Adipose tissue (tissue), 3 donors: ENCODE data around the gene CCNYL1. TPM values are rescaled to one million over a fixed set of nuclear protein-coding genes. Genes with fewer than 3 reads are reported as not detected.

Experiments
- polyA plus RNA-seq, 3 donors: library from polyadenylated mRNA; stranded (reverse); fragments of 200-250 nt; gene quantifications; one replicate each; pipeline ENCODE4 v1.2.3, GENCODE V29; 2013
- donor health status: healthy with polysubstance abuse.
- donor health status: Bipolar disorder and iron deficiency.
- donor health status: healthy.

CCNYL1 gene
- polyA plus RNA-seq, 3 donors = 6.9 to 11.9 (median 11.2) TPM

Other genes with a start within 250 kb of the CCNYL1 start
- gene CREB1, start 181.7 kb upstream of the CCNYL1 start, polyA plus RNA-seq = 10 to 100 TPM in 2 of 3 donors, 1 to 10 TPM in 1; 5.8 to 11.7 (median 10.8) TPM
- 10 to 100 TPM in 2 of 3 donors, 1 to 10 TPM in 1; 6.8 to 19.1 (median 10.9) TPM for gene METTL21A, start 86.2 kb upstream of the CCNYL1 start, polyA plus RNA-seq
- gene FZD5, start 58.3 kb downstream of the CCNYL1 start, polyA plus RNA-seq = 1 to 10 TPM in 2 of 3 donors, under 1 TPM in 1; 0.79 to 6.8 (median 4.8) TPM